Epithelial cell of esophagus (primary cell): ENCODE results near the gene SPPL3.

Source experiments
- DNase-seq: peaks from one replicate; pipeline ENCODE4 v3.0.0; 2010; ENCODE audit warnings: low read depth
- H3K4me3 ChIP-seq: 2 replicates; pipeline ENCODE4 v1.5.1; 2011; ENCODE audit warnings: mild to moderate bottlenecking, low read length, control low read depth
- TF ChIP-seq, protein P1 (sequence below): IDR thresholded peaks from 2 replicates; pipeline ENCODE4 v1.5.1; 2011; ENCODE audit warnings: low read depth, mild to moderate bottlenecking, low read length, control low read depth, inconsistent platforms; ENCODE audit not compliant: insufficient read depth; ENCODE audit errors: missing control alignments

Gene SPPL3

DNA sequence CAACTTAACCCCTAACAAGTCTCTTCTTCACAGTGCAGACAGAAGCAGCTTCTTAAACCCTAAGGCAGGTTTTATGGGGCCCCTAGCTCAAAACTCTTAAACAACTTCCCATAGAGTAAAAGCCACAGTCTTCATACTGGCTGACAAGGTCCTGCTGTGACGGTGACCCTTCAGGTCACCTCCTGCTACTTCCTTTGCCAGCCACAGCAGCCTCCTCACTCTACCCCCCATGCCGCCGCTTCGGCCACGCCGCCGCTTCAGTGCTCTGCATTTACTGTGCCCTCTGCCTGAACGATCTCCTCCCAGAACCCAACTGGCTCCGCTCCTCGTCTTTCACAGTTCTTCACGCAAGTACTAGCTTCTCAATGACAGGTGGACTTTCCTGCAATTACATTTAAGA, 133.1 kb downstream of the SPPL3 start:
- no peak overlapping the region for H3K4me3 ChIP-seq
- no peak for DNase-seq
- TF ChIP-seq, protein P1, sequence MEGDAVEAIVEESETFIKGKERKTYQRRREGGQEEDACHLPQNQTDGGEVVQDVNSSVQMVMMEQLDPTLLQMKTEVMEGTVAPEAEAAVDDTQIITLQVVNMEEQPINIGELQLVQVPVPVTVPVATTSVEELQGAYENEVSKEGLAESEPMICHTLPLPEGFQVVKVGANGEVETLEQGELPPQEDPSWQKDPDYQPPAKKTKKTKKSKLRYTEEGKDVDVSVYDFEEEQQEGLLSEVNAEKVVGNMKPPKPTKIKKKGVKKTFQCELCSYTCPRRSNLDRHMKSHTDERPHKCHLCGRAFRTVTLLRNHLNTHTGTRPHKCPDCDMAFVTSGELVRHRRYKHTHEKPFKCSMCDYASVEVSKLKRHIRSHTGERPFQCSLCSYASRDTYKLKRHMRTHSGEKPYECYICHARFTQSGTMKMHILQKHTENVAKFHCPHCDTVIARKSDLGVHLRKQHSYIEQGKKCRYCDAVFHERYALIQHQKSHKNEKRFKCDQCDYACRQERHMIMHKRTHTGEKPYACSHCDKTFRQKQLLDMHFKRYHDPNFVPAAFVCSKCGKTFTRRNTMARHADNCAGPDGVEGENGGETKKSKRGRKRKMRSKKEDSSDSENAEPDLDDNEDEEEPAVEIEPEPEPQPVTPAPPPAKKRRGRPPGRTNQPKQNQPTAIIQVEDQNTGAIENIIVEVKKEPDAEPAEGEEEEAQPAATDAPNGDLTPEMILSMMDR = no peak

DNA sequence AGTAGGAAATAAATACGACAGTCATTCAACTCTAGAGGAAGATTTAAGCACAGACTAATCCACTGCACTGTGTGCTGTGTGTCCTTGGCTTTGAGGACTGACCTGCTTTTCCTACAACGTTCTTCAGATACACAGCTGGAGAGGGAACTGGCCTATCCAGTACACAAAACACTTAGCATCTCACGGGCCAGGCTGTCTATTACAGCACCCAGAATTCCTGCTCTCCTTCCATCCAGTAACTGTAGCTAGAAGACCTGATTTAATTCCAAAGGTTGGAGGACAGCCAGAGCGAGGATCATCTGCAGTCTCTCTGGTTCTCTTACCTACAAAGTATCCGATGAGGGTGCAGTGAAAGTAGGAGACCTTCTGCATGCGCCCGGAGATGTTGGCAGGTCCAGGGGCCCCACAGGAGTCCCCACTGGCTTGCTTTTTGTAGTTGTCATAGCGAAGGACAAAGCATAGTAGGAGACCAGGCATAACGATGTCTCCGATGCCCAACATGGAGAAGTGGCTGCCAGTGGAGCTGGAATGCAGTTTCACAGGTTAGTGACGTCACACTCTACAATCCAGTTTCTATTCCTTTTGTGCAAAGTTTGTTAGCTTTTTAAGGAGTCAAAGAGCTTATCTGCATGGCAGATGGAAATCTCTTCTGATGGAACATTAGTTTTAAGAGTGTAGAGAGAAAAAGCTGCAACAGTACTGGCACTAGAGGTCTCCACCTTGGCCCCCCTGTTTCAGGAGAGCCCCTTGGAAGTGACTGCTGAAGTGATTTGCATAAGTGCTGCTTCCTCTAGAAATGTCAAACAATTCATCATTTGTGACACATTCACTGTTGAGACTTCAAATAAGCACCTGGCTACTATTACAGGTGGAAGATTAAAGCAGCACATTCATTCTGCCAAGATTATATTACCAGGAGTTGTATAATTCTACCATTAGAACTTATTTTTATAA, 136.8 kb downstream of the SPPL3 start:
- DNase-seq = peak; percentile 31
- no peak overlapping the region for H3K4me3 ChIP-seq
- TF ChIP-seq, protein P1 = no peak

DNA sequence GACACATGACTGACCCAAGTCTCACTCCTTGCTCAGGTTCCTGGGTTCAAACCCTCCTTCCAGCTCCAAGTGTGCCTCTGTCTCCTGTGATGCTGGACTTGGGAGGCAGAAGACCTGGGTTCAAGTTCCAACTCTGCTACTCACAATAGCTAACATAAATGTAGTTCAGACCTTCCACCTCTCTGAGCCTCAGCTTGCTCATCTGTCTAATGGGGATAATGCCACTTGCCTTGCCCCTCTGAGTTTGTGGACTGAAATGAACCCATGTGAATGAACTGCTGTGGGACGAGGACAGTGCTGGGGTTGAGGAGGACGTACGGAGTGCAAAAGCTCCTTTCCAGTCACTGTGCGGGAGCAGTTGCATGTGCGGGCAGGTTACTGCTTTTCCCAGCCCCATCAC, 137.6 kb downstream of the SPPL3 start:
- H3K4me3 ChIP-seq = no peak overlapping the region
- TF ChIP-seq, protein P1 = no peak
- no peak for DNase-seq

DNA sequence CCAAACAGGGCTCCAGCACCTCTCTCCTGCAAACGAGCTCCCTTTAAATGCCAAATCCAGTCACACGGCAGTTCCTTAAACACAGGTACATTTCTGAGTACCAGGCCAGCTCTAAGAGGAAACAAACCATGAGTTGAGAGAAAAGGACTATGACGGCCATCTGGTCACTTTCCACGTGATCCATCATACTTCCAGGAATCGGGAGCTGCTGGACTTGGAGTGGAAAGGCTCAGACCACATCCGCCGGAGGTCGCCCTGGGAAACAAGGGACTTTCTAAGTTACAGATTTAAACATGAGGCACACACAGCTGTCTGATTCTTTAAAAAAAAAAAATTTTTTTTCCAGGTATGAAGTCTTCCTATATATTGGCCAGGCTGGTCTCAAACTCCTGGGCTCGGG, 139.3 kb downstream of the SPPL3 start:
- DNase-seq = no peak
- TF ChIP-seq, protein P1 = no peak
- H3K4me3 ChIP-seq = no peak overlapping the region

DNA sequence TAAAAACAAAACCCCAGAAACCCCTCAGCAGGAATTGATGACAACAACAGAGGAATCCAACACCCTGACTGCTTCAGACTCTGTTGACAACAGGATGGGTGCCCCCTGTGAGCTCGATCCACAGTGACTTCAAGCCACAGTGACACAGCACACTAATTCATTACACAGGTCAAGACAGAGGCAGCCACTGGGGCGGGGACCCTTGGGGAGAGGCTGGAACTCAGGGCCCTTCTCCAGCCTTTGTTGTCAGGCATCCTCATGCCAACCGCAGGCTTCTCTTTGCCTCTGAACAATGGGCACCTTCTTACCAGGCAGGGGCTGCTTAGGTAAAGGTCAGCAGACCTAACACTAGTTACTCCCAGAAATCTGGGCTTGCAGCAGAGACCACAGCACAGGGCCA, 140.9 kb downstream of the SPPL3 start:
- no peak overlapping the region for H3K4me3 ChIP-seq
- TF ChIP-seq, protein P1 = no peak
- no peak for DNase-seq

DNA sequence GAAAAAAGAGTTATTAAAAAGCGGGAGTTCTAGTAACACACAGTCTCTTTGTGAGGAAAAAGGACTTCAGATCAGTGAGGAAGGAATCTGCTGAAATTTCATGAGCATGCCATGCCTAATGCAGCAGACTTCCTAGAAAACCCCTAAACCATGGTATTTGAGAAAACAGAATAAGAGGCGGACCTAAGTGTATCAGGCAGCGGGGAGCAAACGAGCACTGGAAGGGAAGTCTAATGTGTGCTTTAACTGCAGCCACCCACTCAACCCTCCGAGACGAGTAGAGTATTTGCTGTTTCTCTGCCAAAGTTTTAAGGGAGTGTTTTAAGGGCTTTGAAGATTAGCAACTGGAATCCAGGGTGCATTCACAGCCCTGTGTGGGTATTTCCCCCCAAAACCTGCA, 142.1 kb downstream of the SPPL3 start:
- TF ChIP-seq, protein P1 = no peak
- H3K4me3 ChIP-seq = no peak overlapping the region
- DNase-seq = peak; percentile 9

DNA sequence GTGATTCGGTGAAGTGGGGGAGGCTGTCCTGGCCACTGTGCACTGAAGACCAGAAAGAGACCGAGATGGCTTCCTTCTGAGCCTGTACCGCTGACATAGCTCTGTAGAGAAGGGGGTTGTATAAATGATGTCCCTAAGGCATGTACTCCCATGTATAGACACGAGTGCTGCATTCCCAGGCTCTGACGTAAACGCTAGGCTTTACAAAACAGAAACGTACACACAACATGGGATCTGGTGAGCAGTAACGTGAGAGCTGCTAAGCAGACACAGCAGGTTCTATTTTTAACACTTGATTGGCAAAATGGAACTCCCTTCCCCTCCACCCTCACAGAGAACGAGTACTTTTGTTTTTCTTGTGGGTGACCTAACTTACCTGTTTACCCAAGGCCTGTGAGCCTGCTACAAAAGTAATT, 142.6 kb downstream of the SPPL3 start:
- TF ChIP-seq, protein P1 = no peak
- peak; percentile 99 for DNase-seq
- no peak overlapping the region for H3K4me3 ChIP-seq
